Upper lobe of left lung (tissue), 6 donors: ENCODE data around the gene PRPF8. TPM values are rescaled to one million over a fixed set of nuclear protein-coding genes. Genes with fewer than 3 reads are reported as not detected.
A peak's percentile ranks its signal among the peaks of the same experiment; 100 is the strongest.

Source experiments
- ATAC-seq, 2 donors: fragments of 200-7000 bp; cut with Tn5 transposase; one replicate each; pipeline ENCODE4 v1.9.1; 2022; ENCODE audit warnings: mild to moderate bottlenecking in 2 of 2, moderate library complexity in 2 of 2; ENCODE audit not compliant: low FRiP score in 2 of 2
- DNase-seq, 2 donors: peaks; one replicate each; pipeline ENCODE4 v3.0.0-alpha.2; 2019 to 2020
- H3K27ac ChIP-seq, 4 donors: fragments of 200-600 bp; sonication (generic); one replicate each; pipeline ENCODE4 v1.5.1; 2016 to 2019
- H3K27me3 ChIP-seq, 4 donors: fragments of 200-600 bp; sonication (generic); one replicate each; pipeline ENCODE4 v1.5.1; 2017 to 2019
- H3K36me3 ChIP-seq, 4 donors: fragments of 200-600 bp; sonication (generic); one replicate each; pipeline ENCODE4 v1.5.1; 2016 to 2019
- H3K4me1 ChIP-seq, 4 donors: fragments of 200-600 bp; sonication (generic); one replicate each; pipeline ENCODE4 v1.5.1; 2018 to 2019
- H3K4me3 ChIP-seq, 4 donors: fragments of 200-600 bp; sonication (generic); one replicate each; pipeline ENCODE4 v1.5.1; 2017 to 2019; ENCODE audit warnings: mild to moderate bottlenecking in 2 of 4, moderate library complexity in 1 of 4
- H3K9me3 ChIP-seq, 4 donors: fragments of 200-600 bp; sonication (generic); one replicate each; pipeline ENCODE4 v1.5.1; 2018 to 2019
- CTCF ChIP-seq, 6 experiments: fragments of 450-650 bp in 4 of 6; fragments of 200-600 bp in 2 of 6; sonication (generic) in 2 of 6; IDR thresholded peaks; one replicate each; pipeline ENCODE4 v1.5.1; 2016 to 2019; ENCODE audit warnings: antibody characterized with exemption in 6 of 6
- EP300 ChIP-seq, 4 donors: sonication (generic); formaldehyde crosslinking; IDR thresholded peaks; one replicate each; pipeline ENCODE4 v1.5.1; 2017; ENCODE audit warnings: antibody characterized with exemption in 4 of 4, control low read depth in 2 of 4
- POLR2A ChIP-seq, 4 donors: fragments of 450-650 bp; IDR thresholded peaks; one replicate each; pipeline ENCODE4 v1.5.1; 2016 to 2017; ENCODE audit warnings: antibody characterized with exemption in 4 of 4, mild to moderate bottlenecking in 2 of 4
- POLR2AphosphoS5 ChIP-seq, 2 donors: sonication (generic); formaldehyde crosslinking; IDR thresholded peaks; one replicate each; pipeline ENCODE4 v1.5.1; 2017; ENCODE audit warnings: antibody characterized with exemption in 2 of 2
- WGBS, 2 donors: methylation state at CpG; one replicate each; pipeline ENCODE4 v1.1.5; 2017 to 2018; 5-methylcytosine and 5-hydroxymethylcytosine counted together
- total RNA-seq, 6 donors: library from RNA; depleted of rRNA in 4 of 6; stranded (reverse); fragments of >200 nt in 4 of 6; gene quantifications; one replicate each; pipeline versions ENCODE4 v1.1.0 to v1.2.1, GENCODE V29; 2016 to 2021
- donor health status: DM: no; HTN: no; CAD: no; lungs with moderate emphysema.
- donor health status: DM: no; HTN: yes; CAD: no; lungs with severe emphysema.

The PRPF8 gene
- total RNA-seq, 6 donors from 2014 or later, result 173 to 283 (median 220) TPM

GRCh38 chr17:1716912-1717695 is 32.4 kb upstream of the PRPF8 start:
- WGBS, 2 donors, result 0% methylated on average over 13 of the region's 13 CpGs
- peaks cover 38 to 51% (median 49%) of the 10 kb centered on the region in 4 donors for H3K4me1 ChIP-seq
- DNase-seq, result peak in 1 of 2 donors; percentile 95

GRCh38 chr17:1716076-1716911 is 31.6 kb upstream of the PRPF8 start:
- peaks cover 44 to 59% (median 54%) of the 10 kb centered on the region in 4 donors for H3K4me1 ChIP-seq
- peak; percentile 100 for DNase-seq
- TF ChIP-seq EP300 (IDR thresholded peaks at IDR 0.05) (peak in 1 of 4 donors; percentile 90), CTCF (IDR thresholded peaks at IDR 0.05) (peak in 3 of 6 experiments; percentile 24 to 37 (median 25)), POLR2AphosphoS5 (IDR thresholded peaks at IDR 0.05) (peak; percentile 99 to 100), POLR2A (IDR thresholded peaks at IDR 0.05) (peak; percentile 96 to 100 (median 100))
- 0 to 1% methylated on average over 12 to 49 of the region's 70 CpGs for WGBS, 2 donors
- H3K27ac ChIP-seq, result peak overlapping the region; percentile 95 to 100 (median 98)
- peak overlapping the region; percentile 70 to 98 (median 85) for H3K4me3 ChIP-seq
- H3K9me3 ChIP-seq, result no peaks in the 10 kb centered on the region
- ATAC-seq, result peak; percentile 87 to 95
- H3K27me3 ChIP-seq, result no peaks in the 10 kb centered on the region
- H3K36me3 ChIP-seq, result peaks cover 4 to 29% (median 19%) of the 10 kb centered on the region in 4 donors

More at GRCh38 chr17:1716912-1717695, 32.4 kb upstream of the PRPF8 start:
- peak; percentile 77 to 91 for ATAC-seq
- peaks cover 2 to 22% (median 17%) of the 10 kb centered on the region in 4 donors for H3K36me3 ChIP-seq
- peak overlapping the region; percentile 44 to 70 (median 60) for H3K4me3 ChIP-seq
- H3K9me3 ChIP-seq, result no peaks in the 10 kb centered on the region
- TF ChIP-seq CTCF (IDR thresholded peaks at IDR 0.05), result peak in 2 of 6 experiments; percentile 5 to 6
- peak; percentile 85 to 86 for TF ChIP-seq POLR2AphosphoS5 (IDR thresholded peaks at IDR 0.05)
- peak in 1 of 4 donors; percentile 80 for TF ChIP-seq EP300 (IDR thresholded peaks at IDR 0.05)
- peak in 2 of 4 donors; percentile 58 to 71 for TF ChIP-seq POLR2A (IDR thresholded peaks at IDR 0.05)
- peak overlapping the region; percentile 95 to 100 (median 97) for H3K27ac ChIP-seq
- H3K27me3 ChIP-seq, result no peaks in the 10 kb centered on the region

- Histone ChIP-seq H3K36me3 (peaks cover 4 to 32% (median 19%) of the 10 kb centered on the region in 4 donors), H3K4me1 (peaks cover 45 to 60% (median 54%) of the 10 kb centered on the region in 4 donors), H3K27me3 (no peaks in the 10 kb centered on the region), H3K9me3 (no peaks in the 10 kb centered on the region), H3K4me3 (peak overlapping the region; percentile 68 to 98 (median 85)), H3K27ac (peak overlapping the region; percentile 95 to 100 (median 98))
- 0 to 2% methylated on average over 2 to 13 of the region's 23 CpGs for WGBS, 2 donors
- ATAC-seq (no peak), DNase-seq (no peak)
- TF ChIP-seq EP300 (IDR thresholded peaks at IDR 0.05) (no peak), POLR2A (IDR thresholded peaks at IDR 0.05) (no peak), POLR2AphosphoS5 (IDR thresholded peaks at IDR 0.05) (no peak), CTCF (IDR thresholded peaks at IDR 0.05) (no peak)
Observed at GRCh38 chr17:1715803-1716075, 31.1 kb upstream of the PRPF8 start.

- TF ChIP-seq CTCF (IDR thresholded peaks at IDR 0.05), result no peak
- peak; percentile 23 to 80 (median 59) for TF ChIP-seq POLR2A (IDR thresholded peaks at IDR 0.05)
- TF ChIP-seq EP300 (IDR thresholded peaks at IDR 0.05), result no peak
- peak; percentile 67 to 82 for TF ChIP-seq POLR2AphosphoS5 (IDR thresholded peaks at IDR 0.05)
- Histone ChIP-seq H3K27me3 (no peaks in the 10 kb centered on the region), H3K27ac (peak overlapping the region; percentile 95 to 100 (median 98)), H3K4me1 (peaks cover 46 to 59% (median 55%) of the 10 kb centered on the region in 4 donors), H3K9me3 (no peaks in the 10 kb centered on the region), H3K4me3 (peak overlapping the region; percentile 68 to 98 (median 85)), H3K36me3 (peaks cover 4 to 32% (median 19%) of the 10 kb centered on the region in 4 donors)
- 0 to 2% methylated on average over 9 to 14 of the region's 32 CpGs for WGBS, 2 donors
- DNase-seq, result peak; percentile 91 to 92
- ATAC-seq, result peak; percentile 67 to 69
Observed at GRCh38 chr17:1714980-1715802, 30.5 kb upstream of the PRPF8 start.
